Measurements from ENCODE around the gene FBXO17. TPM values are rescaled to one million over a fixed set of nuclear protein-coding genes. Genes with fewer than 3 reads are reported as not detected.

FBXO17 gene
- polyA plus RNA-seq, 1 donor from 2014 or later: not detected

DNA sequence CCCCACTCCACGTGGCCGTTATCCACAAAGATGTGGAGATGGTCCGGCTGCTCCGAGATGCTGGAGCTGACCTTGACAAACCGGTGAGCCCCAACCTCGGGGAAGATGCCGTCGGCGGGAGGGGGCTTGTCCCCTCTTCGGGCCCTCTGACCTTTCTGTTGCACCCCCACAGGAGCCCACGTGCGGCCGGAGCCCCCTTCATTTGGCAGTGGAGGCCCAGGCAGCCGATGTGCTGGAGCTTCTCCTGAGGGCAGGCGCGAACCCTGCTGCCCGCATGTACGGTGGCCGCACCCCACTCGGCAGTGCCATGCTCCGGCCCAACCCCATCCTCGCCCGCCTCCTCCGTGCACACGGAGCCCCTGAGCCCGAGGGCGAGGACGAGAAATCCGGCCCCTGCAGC, 68.3 kb downstream of the FBXO17 start:
- no peaks in the 10 kb centered on the region for H3F3A ChIP-seq (ENCODE audit: insufficient read depth, low read length, poor library complexity, severe bottlenecking)
- no peaks in the 10 kb centered on the region for H3K9me2 ChIP-seq (ENCODE audit: insufficient read depth, low read length)
- H3K27ac ChIP-seq (ENCODE audit: low read length): no peak overlapping the region
- no peaks in the 10 kb centered on the region for H3K36me3 ChIP-seq (ENCODE audit: insufficient read depth, low read length)
- TF ChIP-seq EP300 (conservative IDR thresholded peaks at IDR 0.05; ENCODE audit: poor library complexity, severe bottlenecking): no peak
- TF ChIP-seq EZH2 (IDR thresholded peaks at IDR 0.05; ENCODE audit: borderline replicate concordance, insufficient read depth, low read length, poor library complexity, severe bottlenecking): no peak
- TF ChIP-seq, protein P1, sequence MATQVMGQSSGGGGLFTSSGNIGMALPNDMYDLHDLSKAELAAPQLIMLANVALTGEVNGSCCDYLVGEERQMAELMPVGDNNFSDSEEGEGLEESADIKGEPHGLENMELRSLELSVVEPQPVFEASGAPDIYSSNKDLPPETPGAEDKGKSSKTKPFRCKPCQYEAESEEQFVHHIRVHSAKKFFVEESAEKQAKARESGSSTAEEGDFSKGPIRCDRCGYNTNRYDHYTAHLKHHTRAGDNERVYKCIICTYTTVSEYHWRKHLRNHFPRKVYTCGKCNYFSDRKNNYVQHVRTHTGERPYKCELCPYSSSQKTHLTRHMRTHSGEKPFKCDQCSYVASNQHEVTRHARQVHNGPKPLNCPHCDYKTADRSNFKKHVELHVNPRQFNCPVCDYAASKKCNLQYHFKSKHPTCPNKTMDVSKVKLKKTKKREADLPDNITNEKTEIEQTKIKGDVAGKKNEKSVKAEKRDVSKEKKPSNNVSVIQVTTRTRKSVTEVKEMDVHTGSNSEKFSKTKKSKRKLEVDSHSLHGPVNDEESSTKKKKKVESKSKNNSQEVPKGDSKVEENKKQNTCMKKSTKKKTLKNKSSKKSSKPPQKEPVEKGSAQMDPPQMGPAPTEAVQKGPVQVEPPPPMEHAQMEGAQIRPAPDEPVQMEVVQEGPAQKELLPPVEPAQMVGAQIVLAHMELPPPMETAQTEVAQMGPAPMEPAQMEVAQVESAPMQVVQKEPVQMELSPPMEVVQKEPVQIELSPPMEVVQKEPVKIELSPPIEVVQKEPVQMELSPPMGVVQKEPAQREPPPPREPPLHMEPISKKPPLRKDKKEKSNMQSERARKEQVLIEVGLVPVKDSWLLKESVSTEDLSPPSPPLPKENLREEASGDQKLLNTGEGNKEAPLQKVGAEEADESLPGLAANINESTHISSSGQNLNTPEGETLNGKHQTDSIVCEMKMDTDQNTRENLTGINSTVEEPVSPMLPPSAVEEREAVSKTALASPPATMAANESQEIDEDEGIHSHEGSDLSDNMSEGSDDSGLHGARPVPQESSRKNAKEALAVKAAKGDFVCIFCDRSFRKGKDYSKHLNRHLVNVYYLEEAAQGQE (IDR thresholded peaks at IDR 0.05; ENCODE audit: borderline replicate concordance): no peak
- TF ChIP-seq, protein P2, sequence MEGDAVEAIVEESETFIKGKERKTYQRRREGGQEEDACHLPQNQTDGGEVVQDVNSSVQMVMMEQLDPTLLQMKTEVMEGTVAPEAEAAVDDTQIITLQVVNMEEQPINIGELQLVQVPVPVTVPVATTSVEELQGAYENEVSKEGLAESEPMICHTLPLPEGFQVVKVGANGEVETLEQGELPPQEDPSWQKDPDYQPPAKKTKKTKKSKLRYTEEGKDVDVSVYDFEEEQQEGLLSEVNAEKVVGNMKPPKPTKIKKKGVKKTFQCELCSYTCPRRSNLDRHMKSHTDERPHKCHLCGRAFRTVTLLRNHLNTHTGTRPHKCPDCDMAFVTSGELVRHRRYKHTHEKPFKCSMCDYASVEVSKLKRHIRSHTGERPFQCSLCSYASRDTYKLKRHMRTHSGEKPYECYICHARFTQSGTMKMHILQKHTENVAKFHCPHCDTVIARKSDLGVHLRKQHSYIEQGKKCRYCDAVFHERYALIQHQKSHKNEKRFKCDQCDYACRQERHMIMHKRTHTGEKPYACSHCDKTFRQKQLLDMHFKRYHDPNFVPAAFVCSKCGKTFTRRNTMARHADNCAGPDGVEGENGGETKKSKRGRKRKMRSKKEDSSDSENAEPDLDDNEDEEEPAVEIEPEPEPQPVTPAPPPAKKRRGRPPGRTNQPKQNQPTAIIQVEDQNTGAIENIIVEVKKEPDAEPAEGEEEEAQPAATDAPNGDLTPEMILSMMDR (IDR thresholded peaks at IDR 0.05; ENCODE audit: poor library complexity, severe bottlenecking): no peak
- TF ChIP-seq POLR2AphosphoS5 (IDR thresholded peaks at IDR 0.05): no peak
- no peak for TF ChIP-seq TAF1 (IDR thresholded peaks at IDR 0.05; ENCODE audit: low read depth)
- no peak for TF ChIP-seq RAD21 (conservative IDR thresholded peaks at IDR 0.05)
- no peak for TF ChIP-seq SMC3 (conservative IDR thresholded peaks at IDR 0.05; ENCODE audit: poor library complexity)
- TF ChIP-seq MXI1 (conservative IDR thresholded peaks at IDR 0.05; ENCODE audit: poor library complexity, severe bottlenecking): no peak
- H3K79me2 ChIP-seq (replicated peaks; ENCODE audit: insufficient read depth, low read length): no peaks in the 10 kb centered on the region
- no peaks in the 10 kb centered on the region for H4K20me1 ChIP-seq (ENCODE audit: insufficient read depth)
- H3K4me2 ChIP-seq (ENCODE audit: low read length): no peak overlapping the region
- H3K4me3 ChIP-seq (ENCODE audit: low read length): no peak overlapping the region
- H3K9ac ChIP-seq (ENCODE audit: low read length): no peak overlapping the region
- no peaks in the 10 kb centered on the region for H3K9me3 ChIP-seq (ENCODE audit: low read length)
- no peaks in the 10 kb centered on the region for H3K27me3 ChIP-seq (ENCODE audit: insufficient read depth, low read depth, low read length)
- H2AFZ ChIP-seq (ENCODE audit: low read depth, low read length): no peak overlapping the region

DNA sequence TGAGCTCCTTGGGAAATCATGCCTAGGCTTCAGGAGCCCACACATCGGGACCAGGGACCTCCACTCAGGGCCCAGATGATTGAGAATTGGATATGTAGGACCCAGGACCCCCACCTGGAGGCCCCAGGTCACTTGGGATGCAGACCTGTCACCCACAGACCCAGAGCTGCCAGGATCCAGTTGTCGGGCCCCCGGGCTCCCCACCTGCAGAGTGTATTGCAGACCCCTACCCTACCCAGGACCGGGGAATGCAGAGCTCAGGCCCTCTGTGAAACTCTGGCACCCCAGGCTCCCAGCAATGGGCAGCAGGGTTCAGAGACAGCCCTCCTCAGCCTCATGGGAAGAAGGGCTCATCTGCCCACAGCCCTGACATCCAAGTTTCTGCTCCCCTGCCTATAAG, 69.9 kb downstream of the FBXO17 start:
- H3K4me3 ChIP-seq (ENCODE audit: low read length): no peak overlapping the region
- TF ChIP-seq EP300 (conservative IDR thresholded peaks at IDR 0.05; ENCODE audit: poor library complexity, severe bottlenecking) (no peak), SMC3 (conservative IDR thresholded peaks at IDR 0.05; ENCODE audit: poor library complexity) (no peak), POLR2AphosphoS5 (IDR thresholded peaks at IDR 0.05) (no peak), EZH2 (IDR thresholded peaks at IDR 0.05; ENCODE audit: borderline replicate concordance, insufficient read depth, low read length, poor library complexity, severe bottlenecking) (no peak), MXI1 (conservative IDR thresholded peaks at IDR 0.05; ENCODE audit: poor library complexity, severe bottlenecking) (no peak), TAF1 (IDR thresholded peaks at IDR 0.05; ENCODE audit: low read depth) (no peak), RAD21 (conservative IDR thresholded peaks at IDR 0.05) (no peak)
- TF ChIP-seq, protein P1 (IDR thresholded peaks at IDR 0.05; ENCODE audit: borderline replicate concordance): no peak
- TF ChIP-seq, protein P2 (IDR thresholded peaks at IDR 0.05; ENCODE audit: poor library complexity, severe bottlenecking): no peak

More for the DNA sequence above, 69.9 kb downstream of the FBXO17 start:
- Histone ChIP-seq H3K27me3 (ENCODE audit: insufficient read depth, low read depth, low read length) (no peaks in the 10 kb centered on the region), H3K79me2 (replicated peaks; ENCODE audit: insufficient read depth, low read length) (no peaks in the 10 kb centered on the region), H3K4me2 (ENCODE audit: low read length) (no peak overlapping the region), H2AFZ (ENCODE audit: low read depth, low read length) (no peak overlapping the region), H3K36me3 (ENCODE audit: insufficient read depth, low read length) (no peaks in the 10 kb centered on the region), H3K9me2 (ENCODE audit: insufficient read depth, low read length) (no peaks in the 10 kb centered on the region), H3K9me3 (ENCODE audit: low read length) (no peaks in the 10 kb centered on the region), H3K9ac (ENCODE audit: low read length) (no peak overlapping the region), H4K20me1 (ENCODE audit: insufficient read depth) (no peaks in the 10 kb centered on the region), H3F3A (ENCODE audit: insufficient read depth, low read length, poor library complexity, severe bottlenecking) (no peaks in the 10 kb centered on the region), H3K27ac (ENCODE audit: low read length) (no peak overlapping the region)

Measured in neural cell (in vitro differentiated cells).